Measurements from ENCODE around the gene RENBP.

RENBP gene

DNA sequence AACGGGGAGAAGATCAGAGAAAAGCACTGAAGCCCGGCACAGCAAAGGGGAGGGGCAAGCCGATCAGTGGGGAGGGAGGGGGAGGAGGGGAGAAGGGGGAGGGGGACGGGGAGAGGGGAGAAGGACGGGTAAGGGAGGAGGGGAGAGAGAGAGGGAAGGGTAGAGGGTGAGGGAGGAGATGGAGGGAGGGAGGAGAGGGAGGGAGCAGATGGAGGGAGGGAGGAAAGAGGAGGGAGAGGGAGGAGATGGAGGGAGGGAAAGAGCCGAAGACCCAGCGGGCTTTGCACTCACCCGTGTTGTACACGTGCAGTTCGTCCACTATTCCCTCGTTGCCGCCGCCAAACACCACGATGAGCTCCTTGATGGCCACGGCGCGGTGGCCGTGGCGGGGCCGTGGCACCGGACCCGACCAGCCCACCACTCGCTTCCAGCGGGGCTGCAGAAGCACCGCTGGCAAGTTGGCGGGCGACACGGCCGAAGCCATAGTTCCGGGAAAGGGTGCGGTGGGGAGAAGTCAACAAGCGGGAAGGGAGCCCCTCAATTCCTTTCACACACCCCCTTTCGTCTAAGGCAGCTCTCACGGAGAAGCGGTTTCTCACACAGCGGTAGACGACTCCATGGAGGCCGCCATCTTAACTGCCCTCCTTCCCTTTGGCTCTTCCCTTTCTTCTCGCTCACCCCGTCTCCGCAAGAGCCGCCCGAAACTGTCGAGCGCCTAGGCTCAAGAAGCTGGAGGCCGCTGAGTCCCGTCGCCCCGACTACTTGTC is 26.1 kb upstream of the RENBP start:
- no peak for DNase-seq

- no peak for DNase-seq
Observed at GRCh38 chrX:153969904-153970356, 25.5 kb upstream of the RENBP start.

- no peak for DNase-seq
Observed at GRCh38 chrX:153969125-153969903, 24.9 kb upstream of the RENBP start.

GRCh38 chrX:153968754-153969124 is 24.3 kb upstream of the RENBP start:
- DNase-seq = peak; percentile 46

GRCh38 chrX:153968255-153968654 is 23.8 kb upstream of the RENBP start:
- no peak for DNase-seq

- no peak for DNase-seq
Observed at GRCh38 chrX:153967536-153968224, 23.2 kb upstream of the RENBP start.

GRCh38 chrX:153966841-153967535 is 22.5 kb upstream of the RENBP start:
- DNase-seq = no peak

DNA sequence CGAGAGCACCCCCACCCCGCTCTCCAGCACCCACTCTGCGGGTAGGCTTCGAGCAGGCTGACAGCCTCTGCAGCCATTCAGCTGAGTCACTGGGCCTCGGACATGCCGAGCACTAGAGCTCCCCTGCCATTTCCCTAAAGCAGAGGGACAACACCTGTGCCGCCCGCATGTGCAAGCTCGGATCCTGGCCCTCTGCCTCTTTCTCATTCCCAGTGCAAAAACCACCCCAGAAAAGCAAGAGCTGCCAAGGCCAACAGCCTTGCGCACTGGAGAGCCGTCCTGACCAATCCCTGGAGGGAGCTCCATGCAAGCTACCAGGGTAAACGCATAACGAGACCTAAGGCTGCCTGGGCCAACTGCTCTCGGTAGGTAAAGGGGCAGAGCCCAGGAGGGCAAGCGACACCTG is 21.8 kb upstream of the RENBP start:
- no peak for DNase-seq

DNA sequence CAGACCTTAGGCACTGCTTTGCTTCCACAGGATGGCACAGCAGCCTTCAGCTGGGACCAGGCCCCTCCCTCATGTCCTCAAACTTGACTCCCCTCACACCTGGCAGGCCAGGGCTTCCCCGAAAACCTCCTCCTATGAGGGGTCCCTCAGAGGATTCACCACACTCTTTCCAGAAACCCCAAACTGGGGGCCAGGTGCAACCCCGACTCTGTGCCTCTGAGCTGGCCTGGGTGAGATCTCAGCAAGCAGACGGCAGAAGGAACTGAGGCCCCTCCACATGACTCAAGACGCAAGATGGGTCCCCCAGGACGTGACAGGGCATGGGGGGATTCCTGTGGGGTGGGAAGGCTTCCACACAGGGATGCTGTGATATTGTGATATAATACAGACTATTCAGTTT is 21.0 kb upstream of the RENBP start:
- no peak for DNase-seq

- no peak for DNase-seq
Observed at GRCh38 chrX:153964105-153964504, 19.7 kb upstream of the RENBP start.

DNA sequence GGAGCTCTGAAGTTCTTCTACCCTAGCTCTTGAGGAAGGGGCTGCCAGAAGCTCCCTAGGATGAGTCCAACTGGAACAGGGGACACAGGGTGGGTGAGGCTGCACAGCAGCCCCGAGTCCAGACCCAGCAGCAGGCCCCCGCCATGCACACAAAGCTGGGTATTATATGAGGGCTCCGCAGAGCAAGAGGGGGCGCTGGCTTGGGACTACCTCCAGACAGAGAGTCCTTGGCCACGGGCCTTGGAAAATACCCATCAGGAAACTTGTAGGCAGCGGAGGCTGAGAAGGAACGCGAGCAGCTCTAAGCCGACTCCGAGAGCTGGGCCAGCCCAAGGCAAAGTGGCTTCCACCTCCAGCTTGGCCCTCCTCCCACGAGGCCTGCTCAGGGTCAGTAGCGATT is 19.1 kb upstream of the RENBP start:
- no peak for DNase-seq

DNA sequence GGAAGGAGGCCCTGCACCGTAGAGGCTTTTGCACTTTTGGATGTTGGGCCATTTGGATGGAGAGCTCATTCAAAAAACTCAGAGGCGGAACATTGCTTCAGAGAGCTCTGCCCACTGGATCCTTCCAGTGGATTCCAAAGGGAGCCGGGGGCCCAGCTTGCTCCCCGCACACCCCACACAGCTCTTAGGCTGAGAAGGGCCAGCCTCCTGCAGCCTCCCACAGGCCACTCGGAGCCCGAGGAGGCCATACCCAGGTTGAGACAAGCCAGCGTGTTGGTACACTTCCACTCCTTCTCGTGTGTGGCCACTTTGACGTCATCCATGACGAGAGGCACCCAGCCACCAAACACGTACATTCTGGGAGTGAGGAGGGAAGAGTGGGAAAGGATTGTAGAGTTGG is 16.8 kb upstream of the RENBP start:
- no peak for DNase-seq

GRCh38 chrX:153960786-153961185 is 16.3 kb upstream of the RENBP start:
- no peak for DNase-seq

DNA sequence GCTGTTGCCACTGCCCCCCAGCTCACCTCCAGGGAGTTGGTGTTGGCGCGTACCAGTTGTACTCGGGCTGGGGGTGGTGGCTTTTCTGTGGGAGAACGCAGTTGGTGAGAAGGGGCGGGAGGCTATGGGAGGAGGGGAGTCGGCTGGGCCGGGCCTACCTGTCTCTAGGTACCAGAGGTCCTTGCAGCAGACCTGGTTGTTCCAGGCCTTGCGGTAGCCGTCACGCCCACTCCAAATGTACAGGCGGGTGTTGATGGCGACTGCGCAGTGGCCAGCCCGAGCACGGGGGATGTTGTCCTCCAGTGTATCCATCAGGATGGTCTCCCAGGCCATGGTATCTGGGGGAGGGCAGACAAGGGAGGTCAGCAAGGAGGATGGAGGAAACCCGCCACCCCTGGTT is 15.6 kb upstream of the RENBP start:
- DNase-seq = no peak

DNA sequence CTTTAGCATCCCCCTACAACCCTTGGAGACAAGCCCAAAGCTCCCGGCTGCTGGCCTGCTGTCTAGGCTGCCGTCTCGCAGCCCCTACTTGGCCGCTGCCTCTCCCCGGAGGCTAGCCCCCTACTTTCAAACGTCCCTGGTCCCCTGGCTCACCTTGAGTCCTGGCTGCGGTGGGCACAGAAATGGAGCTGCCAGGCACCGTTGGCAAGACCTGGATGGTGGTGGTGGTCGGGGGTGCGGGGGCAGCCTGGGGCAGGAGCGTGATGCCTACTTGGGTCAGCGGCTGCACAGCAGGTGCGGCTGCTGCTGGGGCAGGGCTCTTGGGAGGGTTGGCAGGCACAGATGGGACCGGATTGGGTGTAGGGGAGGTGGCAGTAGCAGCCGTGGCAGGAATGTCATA is 15.2 kb upstream of the RENBP start:
- DNase-seq = no peak

GRCh38 chrX:153958605-153959004 is 14.2 kb upstream of the RENBP start:
- DNase-seq = no peak

GRCh38 chrX:153957224-153957623 is 12.8 kb upstream of the RENBP start:
- no peak for DNase-seq

DNA sequence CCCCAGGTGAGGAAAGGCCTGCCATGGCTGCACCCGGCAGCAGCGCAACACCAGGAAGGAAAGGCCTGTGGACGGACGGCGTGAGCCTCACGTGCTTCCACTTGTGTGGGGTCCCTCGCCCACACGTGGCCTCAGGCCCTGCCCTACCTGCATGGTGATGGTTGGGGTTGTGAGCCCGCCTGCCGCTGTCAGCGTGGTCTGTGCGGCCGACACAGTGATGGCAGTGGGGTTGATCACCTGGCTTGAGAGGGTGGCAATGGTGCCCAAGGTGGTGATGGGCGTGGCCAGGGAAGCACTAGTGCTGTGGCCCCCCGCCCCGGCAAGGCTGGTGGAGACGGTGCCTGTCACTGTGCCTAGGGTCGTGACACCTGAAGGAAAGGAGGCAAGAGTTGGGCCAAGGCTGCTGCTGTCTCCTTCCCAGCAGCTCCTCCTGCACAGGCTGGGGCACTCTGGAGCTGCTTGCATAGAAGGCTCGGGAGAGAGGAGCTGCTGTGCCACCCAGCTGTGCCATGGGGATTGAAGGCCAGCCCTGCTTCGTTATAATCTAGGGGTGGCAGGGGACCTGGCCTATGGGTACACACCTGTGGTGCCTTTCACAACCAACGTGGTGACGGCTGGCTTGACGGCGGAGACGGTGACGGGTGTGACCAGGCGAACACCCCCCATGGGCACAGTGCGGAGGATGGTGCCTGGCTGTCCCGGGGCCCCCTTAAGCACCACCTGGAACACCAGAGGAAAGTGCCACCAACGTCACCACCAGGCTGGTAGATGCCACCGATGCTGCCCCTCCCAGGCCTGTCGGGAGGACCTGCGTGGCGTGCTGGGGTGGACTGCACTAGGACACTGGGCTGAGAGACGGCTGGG is 11.8 kb upstream of the RENBP start:
- no peak for DNase-seq

DNA sequence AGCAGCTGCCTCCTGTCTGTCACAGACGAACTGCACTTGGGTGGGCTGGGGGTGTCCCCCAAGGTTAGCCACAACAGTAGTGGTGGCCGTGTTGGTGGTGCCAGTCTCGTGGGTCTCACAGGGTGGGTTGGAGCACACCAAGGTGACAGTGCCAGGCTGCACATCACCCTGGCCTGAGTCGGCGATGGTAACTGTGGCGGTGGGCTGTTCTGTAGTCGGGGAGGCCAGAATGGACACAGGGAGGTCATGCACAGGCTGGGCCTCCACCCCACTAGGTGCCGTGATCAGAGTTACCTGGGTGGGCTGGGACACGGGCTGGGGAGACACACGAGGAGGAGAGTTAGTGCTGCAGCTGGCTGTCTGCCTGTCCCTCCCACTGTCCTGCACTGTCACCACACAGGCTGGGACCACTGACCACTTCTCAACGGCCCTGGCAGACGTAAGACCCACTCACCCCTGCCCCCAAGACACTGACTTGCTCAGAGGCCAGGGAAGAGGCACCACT is 10.8 kb upstream of the RENBP start:
- no peak for DNase-seq

GRCh38 chrX:153954558-153955227 is 10.2 kb upstream of the RENBP start:
- DNase-seq = no peak

GRCh38 chrX:153953892-153954557 is 9.6 kb upstream of the RENBP start:
- no peak for DNase-seq

Data from activated CD4-positive, alpha-beta T cell treated with anti-CD3 and anti-CD28 coated beads, Interleukin-2, amount 50 U/mL, for 1 hour (primary cell).